ENCODE measurements around the gene IL10. TPM values are rescaled to one million over a fixed set of nuclear protein-coding genes. Genes with fewer than 3 reads are reported as not detected.

The IL10 gene
- total RNA-seq, 2 donors from 2014 or later: 0.20 to 0.76 TPM

GRCh38 chr1:206800891-206801290 lies 28.6 kb upstream of the IL10 start:
- H3K27me3 Mint-ChIP-seq: no peaks in the 10 kb centered on the region
- H3K4me3 Mint-ChIP-seq: no peak overlapping the region
- DNase-seq (no peak), ATAC-seq (no peak)
- peak overlapping the region; percentile 97 for H3K27ac Mint-ChIP-seq
- peaks cover 51% of the 10 kb centered on the region for H3K4me1 Mint-ChIP-seq
- H3K9me3 ChIP-seq (ENCODE audit: control insufficient read depth, low read length, poor library complexity, severe bottlenecking): no peaks in the 10 kb centered on the region
- H3K36me3 Mint-ChIP-seq (ENCODE audit: low read depth): no peaks in the 10 kb centered on the region

- DNase-seq (no peak), ATAC-seq (no peak)
- peaks cover 50% of the 10 kb centered on the region for H3K4me1 Mint-ChIP-seq
- peak overlapping the region; percentile 97 for H3K27ac Mint-ChIP-seq
- H3K4me3 Mint-ChIP-seq: peak overlapping the region; percentile 3
- no peaks in the 10 kb centered on the region for H3K9me3 ChIP-seq (ENCODE audit: control insufficient read depth, low read length, poor library complexity, severe bottlenecking)
- H3K27me3 Mint-ChIP-seq: no peaks in the 10 kb centered on the region
- no peaks in the 10 kb centered on the region for H3K36me3 Mint-ChIP-seq (ENCODE audit: low read depth)
Measured at GRCh38 chr1:206800411-206800810, 28.1 kb upstream of the IL10 start.

GRCh38 chr1:206799311-206799710 lies 27.0 kb upstream of the IL10 start:
- DNase-seq (no peak), ATAC-seq (no peak)
- Mint-ChIP-seq H3K27me3 (no peaks in the 10 kb centered on the region), H3K4me3 (no peak overlapping the region), H3K36me3 (ENCODE audit: low read depth) (no peaks in the 10 kb centered on the region), H3K4me1 (peaks cover 45% of the 10 kb centered on the region), H3K27ac (peak overlapping the region; percentile 97)
- H3K9me3 ChIP-seq (ENCODE audit: control insufficient read depth, low read length, poor library complexity, severe bottlenecking): no peaks in the 10 kb centered on the region

- DNase-seq (no peak), ATAC-seq (no peak)
- H3K36me3 Mint-ChIP-seq (ENCODE audit: low read depth): no peaks in the 10 kb centered on the region
- H3K27me3 Mint-ChIP-seq: no peaks in the 10 kb centered on the region
- no peaks in the 10 kb centered on the region for H3K9me3 ChIP-seq (ENCODE audit: control insufficient read depth, low read length, poor library complexity, severe bottlenecking)
- H3K4me3 Mint-ChIP-seq: no peak overlapping the region
- peaks cover 40% of the 10 kb centered on the region for H3K4me1 Mint-ChIP-seq
- H3K27ac Mint-ChIP-seq: peak overlapping the region; percentile 97
Measured at GRCh38 chr1:206798384-206798996, 26.2 kb upstream of the IL10 start.

GRCh38 chr1:206797534-206798383 lies 25.5 kb upstream of the IL10 start:
- ATAC-seq (peak; percentile 29), DNase-seq (no peak)
- peak overlapping the region; percentile 97 for H3K27ac Mint-ChIP-seq
- H3K4me3 Mint-ChIP-seq: no peak overlapping the region
- no peaks in the 10 kb centered on the region for H3K36me3 Mint-ChIP-seq (ENCODE audit: low read depth)
- H3K4me1 Mint-ChIP-seq: peaks cover 33% of the 10 kb centered on the region
- no peaks in the 10 kb centered on the region for H3K9me3 ChIP-seq (ENCODE audit: control insufficient read depth, low read length, poor library complexity, severe bottlenecking)
- no peaks in the 10 kb centered on the region for H3K27me3 Mint-ChIP-seq

GRCh38 chr1:206796981-206797402 lies 24.7 kb upstream of the IL10 start:
- no peaks in the 10 kb centered on the region for H3K9me3 ChIP-seq (ENCODE audit: control insufficient read depth, low read length, poor library complexity, severe bottlenecking)
- DNase-seq: no peak
- no peaks in the 10 kb centered on the region for H3K27me3 Mint-ChIP-seq
- no peaks in the 10 kb centered on the region for H3K36me3 Mint-ChIP-seq (ENCODE audit: low read depth)
- H3K4me3 Mint-ChIP-seq: no peak overlapping the region
- peaks cover 32% of the 10 kb centered on the region for H3K4me1 Mint-ChIP-seq
- H3K27ac Mint-ChIP-seq: no peak overlapping the region
- ATAC-seq: no peak

- H3K27ac Mint-ChIP-seq: no peak overlapping the region
Measured at GRCh38 chr1:206796116-206796515, 23.8 kb upstream of the IL10 start.

GRCh38 chr1:206794294-206794908 lies 22.1 kb upstream of the IL10 start:
- Mint-ChIP-seq H3K36me3 (ENCODE audit: low read depth) (no peaks in the 10 kb centered on the region), H3K27ac (peak overlapping the region; percentile 41), H3K4me1 (peaks cover 39% of the 10 kb centered on the region), H3K27me3 (no peaks in the 10 kb centered on the region), H3K4me3 (peak overlapping the region; percentile 39)
- DNase-seq: no peak
- peak; percentile 51 for ATAC-seq
- H3K9me3 ChIP-seq (ENCODE audit: control insufficient read depth, low read length, poor library complexity, severe bottlenecking): no peaks in the 10 kb centered on the region

More at GRCh38 chr1:206796116-206796515, 23.8 kb upstream of the IL10 start:
- H3K9me3 ChIP-seq (ENCODE audit: control insufficient read depth, low read length, poor library complexity, severe bottlenecking): no peaks in the 10 kb centered on the region
- Mint-ChIP-seq H3K4me3 (no peak overlapping the region), H3K4me1 (peaks cover 35% of the 10 kb centered on the region), H3K36me3 (ENCODE audit: low read depth) (no peaks in the 10 kb centered on the region), H3K27me3 (no peaks in the 10 kb centered on the region)
- no peak for DNase-seq
- no peak for ATAC-seq

GRCh38 chr1:206793620-206794019 lies 21.3 kb upstream of the IL10 start:
- no peaks in the 10 kb centered on the region for H3K27me3 Mint-ChIP-seq
- peaks cover 34% of the 10 kb centered on the region for H3K4me1 Mint-ChIP-seq
- H3K27ac Mint-ChIP-seq: peak overlapping the region; percentile 41
- no peak for DNase-seq
- no peak for ATAC-seq
- H3K4me3 Mint-ChIP-seq: no peak overlapping the region
- H3K9me3 ChIP-seq (ENCODE audit: control insufficient read depth, low read length, poor library complexity, severe bottlenecking): no peaks in the 10 kb centered on the region
- H3K36me3 Mint-ChIP-seq (ENCODE audit: low read depth): no peaks in the 10 kb centered on the region

- peaks cover 30% of the 10 kb centered on the region for H3K4me1 Mint-ChIP-seq
- peak overlapping the region; percentile 85 for H3K27ac Mint-ChIP-seq
- H3K36me3 Mint-ChIP-seq (ENCODE audit: low read depth): no peaks in the 10 kb centered on the region
- ATAC-seq: no peak
- DNase-seq: no peak
- no peaks in the 10 kb centered on the region for H3K27me3 Mint-ChIP-seq
- no peaks in the 10 kb centered on the region for H3K9me3 ChIP-seq (ENCODE audit: control insufficient read depth, low read length, poor library complexity, severe bottlenecking)
- no peak overlapping the region for H3K4me3 Mint-ChIP-seq
Measured at GRCh38 chr1:206792939-206793607, 20.8 kb upstream of the IL10 start.

GRCh38 chr1:206790502-206791250 lies 18.4 kb upstream of the IL10 start:
- Mint-ChIP-seq H3K36me3 (ENCODE audit: low read depth) (peaks cover 3% of the 10 kb centered on the region), H3K27me3 (no peaks in the 10 kb centered on the region), H3K4me1 (peaks cover 40% of the 10 kb centered on the region), H3K4me3 (peak overlapping the region; percentile 56), H3K27ac (peak overlapping the region; percentile 85)
- no peaks in the 10 kb centered on the region for H3K9me3 ChIP-seq (ENCODE audit: control insufficient read depth, low read length, poor library complexity, severe bottlenecking)
- ATAC-seq (peak; percentile 29), DNase-seq (no peak)

- Mint-ChIP-seq H3K36me3 (ENCODE audit: low read depth) (peaks cover 5% of the 10 kb centered on the region), H3K4me1 (peaks cover 51% of the 10 kb centered on the region), H3K27ac (peak overlapping the region; percentile 27), H3K27me3 (no peaks in the 10 kb centered on the region), H3K4me3 (no peak overlapping the region)
- ATAC-seq (no peak), DNase-seq (no peak)
- H3K9me3 ChIP-seq (ENCODE audit: control insufficient read depth, low read length, poor library complexity, severe bottlenecking): no peaks in the 10 kb centered on the region
Measured at GRCh38 chr1:206788487-206789050, 16.3 kb upstream of the IL10 start.

Measured in T-helper 17 cell (primary cell).